GM10266 (cell line): ENCODE data around the gene STX16.

Experiments
- DNase-seq: peaks from one replicate; pipeline ENCODE4 v3.0.0; 2012; ENCODE audit errors: extremely low spot score
- CTCF ChIP-seq: IDR thresholded peaks from 2 replicates; pipeline ENCODE4 v1.5.1; 2012; ENCODE audit warnings: mild to moderate bottlenecking, low read depth; ENCODE audit not compliant: control insufficient read depth, insufficient read depth; ENCODE audit errors: missing control alignments

Gene STX16

GRCh38 chr20:58634059-58634458 lies 17.0 kb upstream of the STX16 start:
- no peak for DNase-seq
- TF ChIP-seq CTCF, result no peak

- TF ChIP-seq CTCF, result no peak
- DNase-seq, result peak; percentile 23
These were observed 16.4 kb upstream of the STX16 start for GRCh38 chr20:58634521-58635278.

DNA sequence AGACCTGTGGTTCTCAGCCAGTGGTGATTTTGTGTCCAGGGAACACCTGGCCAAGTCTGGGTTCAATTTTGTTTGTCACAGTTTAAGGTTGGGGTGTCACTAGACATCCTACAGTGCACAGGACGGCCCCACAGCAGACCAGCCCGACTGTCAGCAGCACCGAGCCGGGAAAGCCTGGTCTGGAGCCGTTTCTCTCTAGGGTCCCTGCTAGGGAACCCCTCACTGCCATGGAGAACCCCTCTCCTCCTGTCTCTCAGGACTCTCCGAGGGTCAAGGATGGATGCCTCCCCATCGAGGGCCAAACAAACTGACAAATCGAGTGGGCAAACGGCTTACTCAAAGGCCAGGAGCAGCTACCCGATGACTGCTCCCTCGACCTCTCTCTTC lies 15.8 kb upstream of the STX16 start:
- no peak for TF ChIP-seq CTCF
- no peak for DNase-seq

DNA sequence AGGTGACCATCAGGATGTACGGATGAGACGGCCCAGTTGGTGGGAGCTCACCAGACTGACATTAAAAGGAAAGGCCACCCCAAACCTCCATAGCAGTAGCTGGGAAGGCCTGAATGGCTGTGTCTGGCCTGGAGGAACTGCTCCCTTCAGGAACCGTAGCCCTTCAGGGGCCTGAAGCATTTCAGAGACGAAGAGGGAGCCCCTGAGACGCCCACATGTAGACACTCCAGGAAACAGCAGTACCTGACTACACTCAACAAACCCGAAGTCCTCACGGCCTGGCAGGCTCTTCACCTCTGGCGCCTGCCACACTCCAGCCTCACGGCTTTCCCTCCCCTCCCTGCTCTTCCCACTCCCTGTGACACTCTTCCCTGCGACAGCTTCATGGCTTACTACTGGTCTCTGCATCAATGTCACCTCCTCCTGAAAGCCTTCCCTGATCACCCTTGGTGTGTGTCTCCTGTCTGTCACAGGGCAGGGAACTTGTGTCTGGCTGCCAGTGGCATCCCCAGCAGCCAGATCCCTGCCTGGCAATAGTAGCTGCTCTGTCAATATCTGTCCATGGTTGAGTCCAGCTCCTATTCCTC lies 14.6 kb upstream of the STX16 start:
- DNase-seq, result no peak
- no peak for TF ChIP-seq CTCF

GRCh38 chr20:58636983-58637421 lies 14.1 kb upstream of the STX16 start:
- DNase-seq, result no peak
- TF ChIP-seq CTCF, result no peak

GRCh38 chr20:58637466-58638213 lies 13.4 kb upstream of the STX16 start:
- TF ChIP-seq CTCF, result no peak
- no peak for DNase-seq
